ENCODE results near the gene HNRNPM.

Gene HNRNPM

GRCh38 chr19:8515317-8515716, 70.5 kb downstream of the HNRNPM start:
- H3K4me3 ChIP-seq (ENCODE audit: low read depth, low read length), result no peak overlapping the region
- DNase-seq (ENCODE audit: low read depth), result no peak
- no peak for TF ChIP-seq CTCF (IDR thresholded peaks at IDR 0.05; ENCODE audit: low read depth, low read length, missing control alignments)

- DNase-seq (ENCODE audit: low read depth), result no peak
- no peak for TF ChIP-seq CTCF (IDR thresholded peaks at IDR 0.05; ENCODE audit: low read depth, low read length, missing control alignments)
- H3K4me3 ChIP-seq (ENCODE audit: low read depth, low read length), result no peak overlapping the region
These were observed 73.0 kb downstream of the HNRNPM start for GRCh38 chr19:8517551-8518442.

GRCh38 chr19:8518536-8518935, 73.8 kb downstream of the HNRNPM start:
- TF ChIP-seq CTCF (IDR thresholded peaks at IDR 0.05; ENCODE audit: low read depth, low read length, missing control alignments), result no peak
- no peak for DNase-seq (ENCODE audit: low read depth)
- no peak overlapping the region for H3K4me3 ChIP-seq (ENCODE audit: low read depth, low read length)

GRCh38 chr19:8519388-8519787, 74.6 kb downstream of the HNRNPM start:
- no peak for DNase-seq (ENCODE audit: low read depth)
- TF ChIP-seq CTCF (IDR thresholded peaks at IDR 0.05; ENCODE audit: low read depth, low read length, missing control alignments), result no peak
- no peak overlapping the region for H3K4me3 ChIP-seq (ENCODE audit: low read depth, low read length)

- H3K4me3 ChIP-seq (ENCODE audit: low read depth, low read length), result no peak overlapping the region
- no peak for TF ChIP-seq CTCF (IDR thresholded peaks at IDR 0.05; ENCODE audit: low read depth, low read length, missing control alignments)
- DNase-seq (ENCODE audit: low read depth), result no peak
These were observed 80.6 kb downstream of the HNRNPM start for GRCh38 chr19:8525401-8525684.

- TF ChIP-seq CTCF (IDR thresholded peaks at IDR 0.05; ENCODE audit: low read depth, low read length, missing control alignments), result no peak
- no peak overlapping the region for H3K4me3 ChIP-seq (ENCODE audit: low read depth, low read length)
- no peak for DNase-seq (ENCODE audit: low read depth)
These were observed 81.7 kb downstream of the HNRNPM start for GRCh38 chr19:8526345-8527091.
